HG02973 (cell line): Measurements from ENCODE around the gene CRADD.
"Not testable (repeated sequence)": the region's sequence is repeated elsewhere in the genome, so short reads cannot be mapped to it uniquely, and the experiment has no call there.

Experiments
- ATAC-seq: cut with Tn5 transposase; IDR thresholded peaks from one replicate; pipeline ENCODE4 v1.9.1; 2021; ENCODE audit warnings: moderate library complexity; ENCODE audit not compliant: unreplicated experiment

CRADD gene

GRCh38 chr12:93734784-93735183, 57.6 kb downstream of the CRADD start:
- ATAC-seq = no peak

- ATAC-seq = no peak
Measured at GRCh38 chr12:93736640-93737178, 59.5 kb downstream of the CRADD start.

GRCh38 chr12:93737457-93738198, 60.5 kb downstream of the CRADD start:
- no peak for ATAC-seq

GRCh38 chr12:93738199-93739058, 61.3 kb downstream of the CRADD start:
- ATAC-seq = no peak

DNA sequence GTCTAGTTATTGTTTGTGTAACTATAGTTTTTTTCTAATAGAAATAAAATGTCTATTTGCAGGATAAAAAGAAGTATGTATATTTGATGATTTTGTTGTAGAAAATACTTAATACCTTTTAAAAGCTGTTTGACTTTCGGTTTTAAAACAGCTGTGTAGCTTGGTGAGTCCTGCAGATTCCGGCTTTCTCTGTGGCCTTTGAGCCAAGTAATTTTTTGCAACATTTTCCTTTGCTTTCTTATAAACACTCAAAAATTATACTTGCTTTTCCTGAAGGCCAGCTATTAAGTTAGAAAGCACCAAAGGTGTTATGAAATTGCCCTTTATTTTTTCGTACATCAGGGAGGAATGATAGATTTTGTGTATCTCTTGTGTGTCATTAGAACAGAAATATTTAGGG, 63.6 kb downstream of the CRADD start:
- ATAC-seq = no peak

- ATAC-seq = no peak
Measured at GRCh38 chr12:93741659-93742109, 64.5 kb downstream of the CRADD start.

DNA sequence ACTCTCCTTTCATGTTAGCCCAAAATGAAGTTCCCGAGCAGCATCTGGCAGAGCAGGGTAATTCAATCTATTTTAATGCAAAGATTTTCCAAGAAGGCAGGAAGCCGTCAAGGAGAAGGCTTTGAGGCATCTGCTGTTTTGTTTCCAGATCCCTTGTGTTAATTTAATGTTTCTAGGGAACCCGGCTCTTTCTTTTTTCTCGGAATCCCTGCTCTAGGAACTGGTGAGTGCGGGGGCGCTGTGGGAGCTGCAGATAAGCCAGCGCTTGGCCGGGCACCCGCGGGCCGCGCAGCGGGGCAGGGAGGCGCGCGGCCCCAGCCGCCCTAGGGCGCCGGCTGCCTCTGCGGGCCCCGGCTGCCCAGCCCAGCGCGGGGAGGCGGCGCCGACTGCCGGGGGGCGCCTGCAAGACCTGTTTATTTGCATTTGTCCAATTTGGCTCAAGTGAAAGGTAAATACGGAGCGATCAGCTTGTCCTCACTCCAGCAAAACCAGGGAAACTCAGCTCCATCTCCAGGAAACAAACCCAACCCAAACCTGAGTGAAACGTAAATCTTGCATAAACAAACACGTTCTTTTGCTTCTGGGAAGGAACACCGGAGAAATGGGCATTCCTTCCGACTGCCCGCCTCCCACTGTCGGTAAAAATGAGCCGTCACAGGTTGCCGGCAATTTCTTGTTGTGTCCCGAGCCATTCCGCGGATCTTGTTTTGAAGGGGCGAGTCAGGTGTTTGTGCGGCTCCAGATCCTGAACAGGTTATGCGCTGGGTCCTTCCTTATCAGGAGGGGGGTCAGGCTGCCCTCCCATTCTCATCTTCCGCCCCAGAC, 65.1 kb downstream of the CRADD start:
- peak; percentile 70 for ATAC-seq

GRCh38 chr12:93743229-93743998, 66.2 kb downstream of the CRADD start:
- no peak for ATAC-seq

GRCh38 chr12:93743999-93744689, 67.0 kb downstream of the CRADD start:
- ATAC-seq = no peak

DNA sequence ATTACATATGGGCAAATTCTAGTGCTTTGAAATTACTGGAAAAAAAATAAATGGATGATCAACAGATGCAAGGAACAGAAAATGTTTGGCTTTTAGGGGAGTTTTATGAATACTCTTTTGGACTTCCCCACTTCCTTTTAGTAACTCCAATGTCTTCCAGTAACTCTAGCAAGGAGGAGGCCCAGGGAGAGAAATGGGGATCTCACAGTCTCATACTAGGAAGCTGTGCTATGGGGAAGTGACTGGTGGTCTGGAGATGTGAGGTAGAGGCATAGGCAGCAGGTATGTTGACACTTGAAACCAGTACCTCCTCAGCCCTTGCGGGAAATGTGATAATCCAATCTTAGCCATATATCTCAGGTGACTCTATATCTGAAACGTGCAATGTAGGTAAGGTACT, 68.1 kb downstream of the CRADD start:
- ATAC-seq = no peak

DNA sequence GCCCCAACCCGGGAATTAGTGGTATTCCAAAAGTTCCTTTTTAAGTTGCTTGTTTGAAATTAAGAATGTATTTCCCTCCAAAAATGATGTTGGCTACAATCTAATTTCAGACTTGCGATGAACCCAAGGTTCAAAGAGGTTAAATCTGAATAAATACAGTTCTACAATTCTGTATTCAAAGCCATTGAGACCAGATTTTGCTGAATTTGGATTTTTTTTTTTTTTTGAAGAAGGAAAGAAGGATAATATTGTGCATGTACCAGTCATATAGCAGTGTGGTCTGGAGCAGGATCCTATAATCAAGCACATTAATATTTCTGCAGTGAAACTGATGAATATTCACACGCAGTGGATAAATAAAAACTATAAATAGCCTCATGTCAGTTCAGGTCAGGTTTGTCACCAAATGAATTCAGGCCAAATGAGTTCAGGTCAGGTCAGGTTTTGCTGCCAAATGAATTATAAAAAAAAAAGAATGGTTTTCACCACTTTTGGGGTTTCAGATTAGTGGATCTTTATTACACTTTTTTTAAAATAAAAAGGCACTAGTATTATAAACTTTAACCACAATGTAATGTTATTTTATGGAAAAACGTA, 69.5 kb downstream of the CRADD start:
- no peak for ATAC-seq

DNA sequence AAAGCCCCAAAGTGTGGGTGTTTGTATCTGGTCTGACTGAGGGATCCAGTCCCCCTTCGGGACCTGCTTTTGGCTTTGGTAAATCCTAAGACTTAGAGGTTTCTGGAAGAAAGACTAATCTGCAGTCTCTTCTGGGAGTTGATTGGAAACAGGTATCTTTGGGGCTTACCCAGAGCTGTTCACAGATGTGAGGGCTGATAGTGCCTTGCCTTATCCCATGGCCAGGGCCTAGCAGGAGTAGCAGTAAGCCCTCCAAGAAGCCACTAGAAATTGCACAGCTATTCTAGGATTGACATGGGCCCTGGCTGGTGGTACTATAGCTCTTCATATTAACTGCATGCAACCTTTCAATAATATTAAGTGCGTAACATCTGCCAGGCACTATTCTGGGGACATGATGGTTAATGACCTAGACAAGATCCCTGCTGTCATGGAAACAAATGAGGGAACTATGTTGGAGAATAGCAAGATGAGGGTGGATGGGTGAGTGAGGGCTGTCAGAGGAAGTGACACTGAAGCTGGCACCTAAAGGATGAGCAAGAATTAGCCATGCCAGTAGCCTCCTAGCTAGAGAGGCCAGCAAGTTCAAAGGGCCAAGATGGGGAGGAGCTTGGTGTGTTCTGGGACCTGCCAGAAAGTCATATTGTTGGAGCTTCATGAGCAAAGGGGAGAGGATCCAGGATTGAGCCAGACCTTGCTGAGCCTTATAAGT, 71.7 kb downstream of the CRADD start:
- ATAC-seq = no peak

- ATAC-seq = no peak
Measured at GRCh38 chr12:93749515-93749914, 72.3 kb downstream of the CRADD start.

- no peak for ATAC-seq
Measured at GRCh38 chr12:93750056-93750455, 72.9 kb downstream of the CRADD start.

DNA sequence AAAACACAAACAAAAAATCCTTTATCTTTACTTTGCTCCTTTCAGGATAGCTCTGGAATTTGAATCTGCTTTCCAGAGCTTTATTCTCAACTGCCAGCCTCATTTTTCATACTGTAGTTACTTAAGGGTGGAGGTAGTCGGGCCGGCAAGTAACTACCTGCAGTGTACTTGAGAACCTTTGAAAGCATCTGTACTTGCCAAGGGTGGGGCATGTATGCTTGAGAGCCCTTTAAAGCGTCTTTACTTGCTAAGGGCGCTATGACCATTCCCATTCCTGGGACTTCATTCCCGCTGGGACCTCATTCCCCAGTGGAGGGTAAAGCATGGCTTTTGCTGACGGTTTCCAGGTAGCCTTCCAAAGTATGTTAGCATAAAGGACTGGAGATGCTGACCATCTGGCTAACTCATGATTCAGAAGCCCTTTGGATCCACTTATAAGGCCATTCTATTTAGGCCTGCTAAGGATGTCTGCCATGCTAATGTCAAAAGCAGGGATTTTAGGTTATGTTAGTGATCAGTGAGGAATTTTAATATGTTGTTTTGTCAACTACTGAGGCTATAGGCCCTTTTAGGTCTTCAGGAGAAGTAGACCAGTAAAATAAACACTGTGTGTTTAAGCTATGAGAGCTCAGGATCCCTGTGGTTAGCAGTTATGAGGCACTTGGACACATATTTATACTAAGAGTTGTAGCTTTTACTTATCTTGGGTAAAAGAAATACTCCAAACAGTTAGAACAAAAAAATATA, 74.9 kb downstream of the CRADD start:
- no peak for ATAC-seq

DNA sequence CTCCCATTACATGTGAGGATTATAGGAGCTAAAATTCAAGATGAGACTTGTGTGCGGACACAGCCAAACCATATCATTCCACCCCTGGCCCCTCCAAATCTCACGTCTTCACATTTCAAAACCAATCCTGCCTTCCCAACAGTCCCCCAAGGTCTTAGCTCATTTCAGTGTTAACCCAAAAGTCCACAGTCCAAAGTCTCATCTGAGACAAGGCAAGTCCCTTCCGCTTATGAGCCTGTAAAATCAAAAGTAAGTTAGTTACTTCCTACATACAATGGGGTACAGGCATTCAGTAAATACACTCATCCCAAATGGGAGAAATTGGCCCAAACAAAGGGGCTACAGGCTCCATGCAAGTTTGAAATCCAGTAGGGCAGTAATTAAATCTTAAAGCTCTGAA, 76.1 kb downstream of the CRADD start:
- no peak for ATAC-seq

GRCh38 chr12:93753838-93754429, 76.8 kb downstream of the CRADD start:
- no peak for ATAC-seq

DNA sequence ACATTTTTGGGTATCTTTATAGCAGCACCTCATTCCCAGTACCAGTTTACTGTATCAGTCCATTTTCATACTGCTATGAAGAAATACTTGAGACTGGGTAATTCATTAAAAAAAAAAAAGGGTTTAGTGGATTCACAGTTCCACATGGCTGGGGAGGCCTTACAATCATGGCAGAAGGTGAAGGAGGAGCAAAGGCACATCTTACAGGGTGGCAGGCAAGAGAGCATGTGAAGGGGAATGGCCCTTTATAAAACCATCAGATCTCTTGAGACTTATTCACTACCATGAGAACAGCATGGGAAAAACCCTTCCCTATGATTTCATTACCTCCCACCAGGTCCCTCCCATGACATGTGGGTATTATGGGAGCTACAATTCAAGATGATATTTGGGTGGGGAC, 77.7 kb downstream of the CRADD start:
- ATAC-seq = not testable (repeated sequence)
